ENCODE measurements around the gene TMEM184A.

Gene TMEM184A

GRCh38 chr7:1525409-1525808 is 30.6 kb downstream of the TMEM184A start:
- Histone ChIP-seq H2BK120ac (ENCODE audit: low read depth, low read length) (no peak overlapping the region), H2BK12ac (ENCODE audit: low read length) (no peak overlapping the region), H4K91ac (ENCODE audit: low read depth, low read length, poor library complexity) (no peak overlapping the region), H3K23ac (ENCODE audit: low read depth, low read length, poor library complexity) (no peak overlapping the region), H3K4me2 (ENCODE audit: insufficient read depth, low read length, poor library complexity, severe bottlenecking) (no peak overlapping the region), H3K79me1 (ENCODE audit: low read depth, low read length) (peaks cover 3% of the 10 kb centered on the region), H2BK5ac (ENCODE audit: low read length) (no peak overlapping the region), H3K14ac (ENCODE audit: low read length) (no peak overlapping the region), H3K36me3 (replicated peaks in 1 of 2; ENCODE audit: control insufficient read depth in 2 of 2, insufficient read depth in 2 of 2, low read length in 2 of 2) (no peaks in the 10 kb centered on the region), H4K8ac (ENCODE audit: low read depth, low read length) (no peak overlapping the region), H3K4me1 (ENCODE audit: control insufficient read depth in 2 of 2, insufficient read depth in 1 of 2, low read depth in 1 of 2, low read length in 2 of 2) (peaks cover 2 to 4% of the 10 kb centered on the region in 2 donors), H3K27me3 (ENCODE audit: control insufficient read depth in 3 of 3, insufficient read depth in 3 of 3, low read depth in 1 of 3, low read length in 3 of 3) (peaks cover 0 to 12% (median 3%) of the 10 kb centered on the region in 3 experiments), H3K9me3 (replicated peaks in 1 of 2; ENCODE audit: control insufficient read depth in 2 of 2, insufficient read depth in 1 of 2, low read depth in 1 of 2, low read length in 2 of 2) (no peaks in the 10 kb centered on the region), H2BK15ac (ENCODE audit: low read length) (no peak overlapping the region), H2AK5ac (ENCODE audit: low read depth, low read length) (no peak overlapping the region), H3K4me3 (ENCODE audit: low read length in 2 of 2) (no peak overlapping the region), H3K18ac (ENCODE audit: low read length) (no peak overlapping the region), H3K27ac (replicated peaks; ENCODE audit: low read length) (no peak overlapping the region), H3K4ac (ENCODE audit: low read length) (no peak overlapping the region), H2AFZ (ENCODE audit: low read length) (no peak overlapping the region), H3K9ac (ENCODE audit: low read depth, low read length, poor library complexity) (no peak overlapping the region)
- WGBS, 2 donors (ENCODE audit: extremely low coverage in 2 of 2, insufficient read length in 2 of 2, insufficient replicate concordance in 1 of 2), result no CpG with 5 or more reads among the region's 6 CpGs
- DNase-seq (ENCODE audit: low spot score), result no peak

GRCh38 chr7:1523844-1524243 is 32.2 kb downstream of the TMEM184A start:
- Histone ChIP-seq H4K8ac (ENCODE audit: low read depth, low read length) (no peak overlapping the region), H3K9me3 (replicated peaks in 1 of 2; ENCODE audit: control insufficient read depth in 2 of 2, insufficient read depth in 1 of 2, low read depth in 1 of 2, low read length in 2 of 2) (peaks cover 0 to 4% of the 10 kb centered on the region in 2 donors), H3K27ac (replicated peaks; ENCODE audit: low read length) (no peak overlapping the region), H3K4me2 (ENCODE audit: insufficient read depth, low read length, poor library complexity, severe bottlenecking) (no peak overlapping the region), H2AK5ac (ENCODE audit: low read depth, low read length) (peak overlapping the region; percentile 94), H3K9ac (ENCODE audit: low read depth, low read length, poor library complexity) (no peak overlapping the region), H2BK12ac (ENCODE audit: low read length) (no peak overlapping the region), H4K91ac (ENCODE audit: low read depth, low read length, poor library complexity) (no peak overlapping the region), H3K4me3 (ENCODE audit: low read length in 2 of 2) (no peak overlapping the region), H3K36me3 (replicated peaks in 1 of 2; ENCODE audit: control insufficient read depth in 2 of 2, insufficient read depth in 2 of 2, low read length in 2 of 2) (no peaks in the 10 kb centered on the region), H3K27me3 (ENCODE audit: control insufficient read depth in 3 of 3, insufficient read depth in 3 of 3, low read depth in 1 of 3, low read length in 3 of 3) (peaks cover 0 to 12% (median 3%) of the 10 kb centered on the region in 3 experiments), H2BK5ac (ENCODE audit: low read length) (no peak overlapping the region), H3K4me1 (ENCODE audit: control insufficient read depth in 2 of 2, insufficient read depth in 1 of 2, low read depth in 1 of 2, low read length in 2 of 2) (peaks cover 2 to 4% of the 10 kb centered on the region in 2 donors), H2AFZ (ENCODE audit: low read length) (peak overlapping the region; percentile 67), H3K4ac (ENCODE audit: low read length) (no peak overlapping the region), H2BK120ac (ENCODE audit: low read depth, low read length) (no peak overlapping the region), H2BK15ac (ENCODE audit: low read length) (peak overlapping the region; percentile 89), H3K23ac (ENCODE audit: low read depth, low read length, poor library complexity) (no peak overlapping the region), H3K14ac (ENCODE audit: low read length) (peak overlapping the region; percentile 56), H3K79me1 (ENCODE audit: low read depth, low read length) (peaks cover 3% of the 10 kb centered on the region), H3K18ac (ENCODE audit: low read length) (no peak overlapping the region)
- no peak for DNase-seq (ENCODE audit: low spot score)
- no CpG with 5 or more reads among the region's 17 CpGs for WGBS, 2 donors (ENCODE audit: extremely low coverage in 2 of 2, insufficient read length in 2 of 2, insufficient replicate concordance in 1 of 2)

- peaks cover 2 to 4% of the 10 kb centered on the region in 2 donors for H3K4me1 ChIP-seq (ENCODE audit: control insufficient read depth in 2 of 2, insufficient read depth in 1 of 2, low read depth in 1 of 2, low read length in 2 of 2)
- no peak overlapping the region for H3K14ac ChIP-seq (ENCODE audit: low read length)
- no peak for DNase-seq (ENCODE audit: low spot score)
- peak overlapping the region; percentile 6 for H3K4ac ChIP-seq (ENCODE audit: low read length)
- no peak overlapping the region for H4K8ac ChIP-seq (ENCODE audit: low read depth, low read length)
- H2AK5ac ChIP-seq (ENCODE audit: low read depth, low read length), result peak overlapping the region; percentile 94
- H4K91ac ChIP-seq (ENCODE audit: low read depth, low read length, poor library complexity), result no peak overlapping the region
- peak overlapping the region; percentile 35 for H3K18ac ChIP-seq (ENCODE audit: low read length)
- H3K27ac ChIP-seq (replicated peaks; ENCODE audit: low read length), result no peak overlapping the region
- no CpG with 5 or more reads among the region's 13 CpGs for WGBS, 2 donors (ENCODE audit: extremely low coverage in 2 of 2, insufficient read length in 2 of 2, insufficient replicate concordance in 1 of 2)
- H3K9ac ChIP-seq (ENCODE audit: low read depth, low read length, poor library complexity), result no peak overlapping the region
- H3K27me3 ChIP-seq (ENCODE audit: control insufficient read depth in 3 of 3, insufficient read depth in 3 of 3, low read depth in 1 of 3, low read length in 3 of 3), result peaks cover 0 to 12% (median 3%) of the 10 kb centered on the region in 3 experiments
- no peak overlapping the region for H3K4me3 ChIP-seq (ENCODE audit: low read length in 2 of 2)
- H3K36me3 ChIP-seq (replicated peaks in 1 of 2; ENCODE audit: control insufficient read depth in 2 of 2, insufficient read depth in 2 of 2, low read length in 2 of 2), result no peaks in the 10 kb centered on the region
- H3K79me1 ChIP-seq (ENCODE audit: low read depth, low read length), result peaks cover 3% of the 10 kb centered on the region
- H2AFZ ChIP-seq (ENCODE audit: low read length), result peak overlapping the region; percentile 67
- H3K23ac ChIP-seq (ENCODE audit: low read depth, low read length, poor library complexity), result no peak overlapping the region
- H3K9me3 ChIP-seq (replicated peaks in 1 of 2; ENCODE audit: control insufficient read depth in 2 of 2, insufficient read depth in 1 of 2, low read depth in 1 of 2, low read length in 2 of 2), result peaks cover 2 to 7% of the 10 kb centered on the region in 2 donors
- H2BK120ac ChIP-seq (ENCODE audit: low read depth, low read length), result no peak overlapping the region
- H2BK5ac ChIP-seq (ENCODE audit: low read length), result peak overlapping the region; percentile 53
- H3K4me2 ChIP-seq (ENCODE audit: insufficient read depth, low read length, poor library complexity, severe bottlenecking), result peak overlapping the region; percentile 11
- H2BK15ac ChIP-seq (ENCODE audit: low read length), result peak overlapping the region; percentile 89
- no peak overlapping the region for H2BK12ac ChIP-seq (ENCODE audit: low read length)
Measured at GRCh38 chr7:1523208-1523607, 32.8 kb downstream of the TMEM184A start.

- H2BK120ac ChIP-seq (ENCODE audit: low read depth, low read length), result no peak overlapping the region
- DNase-seq (ENCODE audit: low spot score), result no peak
- no peak overlapping the region for H3K4ac ChIP-seq (ENCODE audit: low read length)
- no peak overlapping the region for H3K14ac ChIP-seq (ENCODE audit: low read length)
- H3K9me3 ChIP-seq (replicated peaks in 1 of 2; ENCODE audit: control insufficient read depth in 2 of 2, insufficient read depth in 1 of 2, low read depth in 1 of 2, low read length in 2 of 2), result peaks cover 2 to 7% of the 10 kb centered on the region in 2 donors
- H3K4me3 ChIP-seq (ENCODE audit: low read length in 2 of 2), result no peak overlapping the region
- peaks cover under 1 to 4% of the 10 kb centered on the region in 2 donors for H3K4me1 ChIP-seq (ENCODE audit: control insufficient read depth in 2 of 2, insufficient read depth in 1 of 2, low read depth in 1 of 2, low read length in 2 of 2)
- H2AK5ac ChIP-seq (ENCODE audit: low read depth, low read length), result peak overlapping the region; percentile 19
- H3K79me1 ChIP-seq (ENCODE audit: low read depth, low read length), result peaks cover 5% of the 10 kb centered on the region
- H3K4me2 ChIP-seq (ENCODE audit: insufficient read depth, low read length, poor library complexity, severe bottlenecking), result no peak overlapping the region
- H3K23ac ChIP-seq (ENCODE audit: low read depth, low read length, poor library complexity), result no peak overlapping the region
- no peak overlapping the region for H3K27ac ChIP-seq (replicated peaks; ENCODE audit: low read length)
- no peak overlapping the region for H3K18ac ChIP-seq (ENCODE audit: low read length)
- no peak overlapping the region for H2BK15ac ChIP-seq (ENCODE audit: low read length)
- H4K8ac ChIP-seq (ENCODE audit: low read depth, low read length), result no peak overlapping the region
- H2BK12ac ChIP-seq (ENCODE audit: low read length), result no peak overlapping the region
- H2BK5ac ChIP-seq (ENCODE audit: low read length), result no peak overlapping the region
- no CpG with 5 or more reads among the region's 11 CpGs for WGBS, 2 donors (ENCODE audit: extremely low coverage in 2 of 2, insufficient read length in 2 of 2, insufficient replicate concordance in 1 of 2)
- no peak overlapping the region for H4K91ac ChIP-seq (ENCODE audit: low read depth, low read length, poor library complexity)
- peaks cover 0 to 7% (median 3%) of the 10 kb centered on the region in 3 experiments for H3K27me3 ChIP-seq (ENCODE audit: control insufficient read depth in 3 of 3, insufficient read depth in 3 of 3, low read depth in 1 of 3, low read length in 3 of 3)
- no peak overlapping the region for H2AFZ ChIP-seq (ENCODE audit: low read length)
- H3K36me3 ChIP-seq (replicated peaks in 1 of 2; ENCODE audit: control insufficient read depth in 2 of 2, insufficient read depth in 2 of 2, low read length in 2 of 2), result no peaks in the 10 kb centered on the region
- H3K9ac ChIP-seq (ENCODE audit: low read depth, low read length, poor library complexity), result no peak overlapping the region
Measured at GRCh38 chr7:1521456-1521855, 34.5 kb downstream of the TMEM184A start.

Measured in neuronal stem cell (in vitro differentiated cells).